Left kidney (tissue), 2 donors: ENCODE results near the gene TEX9. TPM values are rescaled to one million over a fixed set of nuclear protein-coding genes. Genes with fewer than 3 reads are reported as not detected.

Source experiments
- DNase-seq: peaks from one replicate; pipeline ENCODE4 v3.0.0-alpha.2; 2013
- polyA plus RNA-seq: library from polyadenylated mRNA; unstranded; fragments of 120-200 nt; gene quantifications from one replicate; pipeline ENCODE4 v1.2.1, GENCODE V29; 2013; ENCODE audit not compliant: insufficient read length

The TEX9 gene
- polyA plus RNA-seq, 1 donor, result 36.9 TPM

DNA sequence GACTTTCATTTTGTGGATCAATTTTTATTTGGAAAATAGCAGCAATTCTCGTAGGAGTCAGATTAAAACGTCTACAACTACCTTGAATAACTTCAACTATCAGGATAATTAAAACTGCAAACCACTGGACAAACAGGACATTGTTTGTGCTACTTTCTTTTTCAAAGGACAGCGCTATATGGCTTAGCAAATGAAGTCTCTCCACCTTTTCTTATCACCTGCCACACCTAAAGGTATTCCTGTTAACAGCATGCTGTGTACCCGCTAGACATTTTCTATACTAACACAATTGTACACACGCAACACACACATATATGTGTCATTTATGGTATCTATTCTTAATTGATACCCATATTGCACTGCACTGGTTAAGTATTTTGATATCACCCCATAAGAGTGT is 80.5 kb downstream of the TEX9 start:
- no peak for DNase-seq

- DNase-seq, result no peak
Observed at GRCh38 chr15:56454836-56455235, 89.6 kb downstream of the TEX9 start.

DNA sequence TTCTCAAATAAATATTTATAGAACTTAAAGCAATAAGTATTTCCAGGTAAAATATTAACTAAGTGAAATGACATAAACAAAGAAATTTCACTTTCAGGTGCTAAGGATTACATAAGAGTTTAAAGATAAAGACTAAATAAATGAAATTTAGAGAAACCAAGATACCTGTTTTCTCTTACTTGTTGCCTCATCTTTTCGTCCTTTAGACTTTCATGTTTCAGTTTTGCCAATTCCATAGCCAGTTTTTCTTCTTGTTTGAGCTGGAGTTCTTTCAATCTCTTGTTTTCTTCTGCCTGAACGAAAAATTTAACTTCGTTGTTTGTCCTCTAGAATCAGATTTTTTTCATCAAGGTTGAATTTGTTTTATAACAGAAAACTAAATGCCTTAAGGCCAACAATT is 91.0 kb downstream of the TEX9 start:
- DNase-seq, result no peak

DNA sequence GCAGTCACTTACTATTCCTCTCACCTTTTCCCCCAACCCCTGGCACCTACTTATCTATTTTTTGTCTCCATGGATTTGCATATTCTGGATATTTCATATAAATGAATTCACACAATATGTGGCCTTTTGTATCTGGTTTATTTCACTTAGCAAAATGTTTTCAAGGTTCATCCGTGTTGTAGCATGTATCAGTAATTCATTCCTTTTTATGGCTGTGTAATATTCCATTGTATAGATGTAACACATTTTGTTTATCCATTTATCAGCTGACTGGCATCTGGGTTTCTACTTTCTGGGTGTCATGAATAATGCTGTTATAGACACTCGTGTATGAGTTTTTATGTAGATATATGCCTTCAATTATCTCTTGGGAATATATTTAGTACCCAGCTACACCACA is 93.9 kb downstream of the TEX9 start:
- no peak for DNase-seq

DNA sequence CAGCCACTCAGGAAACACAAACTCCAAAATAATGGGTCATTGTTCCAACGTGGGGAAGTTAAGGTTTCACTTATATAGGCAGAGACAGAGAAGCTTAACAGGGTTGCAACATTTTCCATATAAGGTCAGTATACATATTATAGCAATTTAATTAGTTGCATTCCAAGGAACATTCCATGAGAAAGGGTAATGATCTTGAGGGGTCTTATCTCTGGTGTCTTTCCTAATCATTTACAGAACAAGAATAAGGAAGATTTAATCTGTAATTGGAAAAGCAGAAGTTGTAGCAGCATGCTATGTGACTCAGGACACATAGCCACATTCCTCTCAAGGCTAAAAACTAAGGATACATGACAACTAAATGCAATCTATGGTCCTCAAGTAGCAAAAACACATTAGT is 94.8 kb downstream of the TEX9 start:
- no peak for DNase-seq

GRCh38 chr15:56460947-56461346 is 95.7 kb downstream of the TEX9 start:
- no peak for DNase-seq

DNA sequence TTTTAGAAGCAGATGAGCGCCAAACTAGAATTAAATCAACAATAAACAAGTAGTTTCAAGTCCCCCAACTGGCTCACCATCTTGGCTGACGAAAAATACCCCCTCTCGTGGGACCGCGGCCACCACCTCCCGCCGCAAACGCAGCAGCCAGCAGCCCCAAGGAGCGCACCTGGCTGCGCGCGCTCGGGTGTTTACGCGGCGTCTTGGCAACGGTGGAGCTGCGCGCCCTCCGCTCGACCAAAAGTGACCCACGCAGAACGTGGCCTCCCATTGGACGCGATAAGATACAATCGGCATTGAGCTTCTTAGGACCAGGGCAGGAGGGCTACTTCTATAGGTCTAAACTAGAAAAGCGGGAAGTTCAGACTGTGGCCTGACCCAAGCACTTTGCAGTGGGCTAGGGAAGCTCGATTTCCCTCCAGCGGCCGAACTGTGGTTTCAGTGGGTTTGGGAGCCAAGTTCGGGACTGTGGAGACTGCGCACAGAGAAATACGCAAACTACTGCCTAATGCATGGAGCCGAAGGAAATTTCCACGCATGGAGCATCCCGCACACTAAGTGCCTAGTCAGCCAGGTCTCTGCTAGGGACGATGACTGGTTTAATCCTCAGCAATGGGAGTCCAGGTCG is 99.8 kb downstream of the TEX9 start, which contains the start of gene MNS1:
TSS of gene MNS1 (minus strand) at position 245 of the 628 bp plus-strand sequence. CDS start at position 80, 165 bp downstream.
- peak; percentile 98 for DNase-seq

DNA sequence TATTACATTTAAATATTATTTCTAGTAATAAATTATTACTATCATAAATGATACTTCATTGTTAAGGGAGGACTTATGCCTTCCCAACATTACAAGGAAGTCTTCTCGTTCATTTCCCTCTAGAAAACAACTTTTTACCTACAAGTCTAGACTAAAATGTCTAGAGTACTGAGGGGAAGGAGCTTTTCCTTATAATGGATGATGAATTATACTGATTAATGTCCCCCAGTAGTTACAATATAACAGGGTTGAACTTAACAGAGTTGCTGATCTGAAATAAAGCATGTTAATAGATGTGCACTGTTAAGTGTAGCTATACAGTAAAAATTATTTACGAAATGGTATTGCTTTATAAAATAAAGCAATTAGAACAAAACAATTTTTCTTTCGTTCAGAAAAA is 102.4 kb downstream of the TEX9 start:
- DNase-seq, result no peak

- no peak for DNase-seq
Observed at GRCh38 chr15:56468401-56468800, 103.2 kb downstream of the TEX9 start.

- DNase-seq, result no peak
Observed at GRCh38 chr15:56469483-56469882, 104.3 kb downstream of the TEX9 start.

- DNase-seq, result no peak
Observed at GRCh38 chr15:56471440-56472069, 106.3 kb downstream of the TEX9 start.

DNA sequence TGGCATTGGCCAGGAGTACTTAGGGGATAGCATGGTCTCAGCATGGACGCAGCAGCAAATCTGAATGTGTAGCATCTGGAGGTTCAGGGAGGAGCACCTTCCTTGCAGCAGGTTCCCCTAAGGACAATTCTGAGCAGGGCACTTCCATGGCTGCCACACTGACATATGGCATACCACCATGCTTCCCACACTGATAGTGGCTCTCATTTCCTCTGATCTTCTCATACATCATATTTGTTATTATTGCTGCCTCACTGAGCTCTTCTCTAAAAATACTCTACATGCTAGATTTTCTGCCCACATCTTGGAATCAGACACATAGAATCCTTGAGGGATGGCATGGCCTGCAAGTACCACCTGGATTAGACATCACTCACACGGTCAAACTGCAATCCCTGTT is 107.1 kb downstream of the TEX9 start:
- DNase-seq, result no peak

GRCh38 chr15:56473017-56473416 is 107.8 kb downstream of the TEX9 start:
- no peak for DNase-seq

- no peak for DNase-seq
Observed at GRCh38 chr15:56475351-56475750, 110.1 kb downstream of the TEX9 start.

Other genes with a start within 250 kb of the TEX9 start
- 27.4 TPM for gene RFX7, start 121.5 kb upstream of the TEX9 start, polyA plus RNA-seq
- gene MNS1, start 99.7 kb downstream of the TEX9 start, polyA plus RNA-seq, result 35.2 TPM